Eye (tissue), 1 donor: Measurements from ENCODE around the gene TRIM59.

Source experiments
- DNase-seq: peaks from one replicate; pipeline ENCODE4 v3.0.0-alpha.2; 2015

TRIM59 gene, protein sequence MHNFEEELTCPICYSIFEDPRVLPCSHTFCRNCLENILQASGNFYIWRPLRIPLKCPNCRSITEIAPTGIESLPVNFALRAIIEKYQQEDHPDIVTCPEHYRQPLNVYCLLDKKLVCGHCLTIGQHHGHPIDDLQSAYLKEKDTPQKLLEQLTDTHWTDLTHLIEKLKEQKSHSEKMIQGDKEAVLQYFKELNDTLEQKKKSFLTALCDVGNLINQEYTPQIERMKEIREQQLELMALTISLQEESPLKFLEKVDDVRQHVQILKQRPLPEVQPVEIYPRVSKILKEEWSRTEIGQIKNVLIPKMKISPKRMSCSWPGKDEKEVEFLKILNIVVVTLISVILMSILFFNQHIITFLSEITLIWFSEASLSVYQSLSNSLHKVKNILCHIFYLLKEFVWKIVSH

DNA sequence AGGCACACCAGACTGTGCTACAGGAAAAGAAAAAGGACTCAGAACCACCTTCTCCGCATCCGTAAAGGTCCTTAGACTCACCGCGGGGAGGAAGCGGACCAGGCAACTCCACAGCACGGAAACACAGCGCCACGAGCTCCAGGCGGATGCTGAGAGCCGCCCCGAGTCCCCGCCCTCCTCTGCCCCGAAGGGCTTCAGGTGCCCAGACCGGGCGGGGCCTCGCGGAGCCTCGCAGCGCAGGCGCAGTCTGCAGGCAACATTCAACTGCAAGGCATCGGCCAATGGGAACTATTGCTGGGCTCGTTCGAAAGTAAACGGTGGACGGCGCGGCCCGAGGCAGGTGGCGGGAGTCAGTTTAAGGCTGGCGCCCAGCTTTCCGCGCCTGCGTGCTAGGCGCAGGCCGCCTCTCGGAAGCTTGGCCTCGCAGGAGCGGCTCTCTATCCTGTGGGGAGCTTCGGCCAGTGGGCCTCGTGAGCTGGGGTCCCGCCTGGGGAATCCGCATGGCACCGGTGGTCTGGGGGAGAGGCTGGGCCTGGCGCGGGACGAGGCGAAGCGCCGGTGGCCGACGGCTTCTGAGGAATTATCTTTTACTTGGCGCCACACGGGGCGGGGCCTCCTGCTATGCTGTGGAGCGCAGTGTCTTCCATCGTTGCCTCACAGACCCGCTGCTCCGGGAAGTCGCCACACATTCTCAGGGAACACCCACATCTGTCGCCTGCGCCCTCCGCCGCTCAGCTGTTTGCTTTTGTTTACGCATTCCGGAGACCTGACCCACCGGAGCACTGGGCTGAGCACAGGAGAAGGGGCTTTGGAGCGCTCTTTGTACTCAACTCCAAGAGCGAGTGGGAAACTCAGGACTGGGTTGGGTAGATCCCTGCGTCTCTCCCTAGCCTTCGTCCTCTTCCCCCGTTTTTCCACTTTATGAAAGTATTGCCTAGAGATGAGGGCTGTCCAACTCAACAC, at the start of gene TRIM59:
Gene TRIM59 (minus strand): TSS at position 151 of the 963 bp plus-strand sequence. CDS start 10,603 bp downstream, outside the sequence.
- peak; percentile 98 for DNase-seq

DNA sequence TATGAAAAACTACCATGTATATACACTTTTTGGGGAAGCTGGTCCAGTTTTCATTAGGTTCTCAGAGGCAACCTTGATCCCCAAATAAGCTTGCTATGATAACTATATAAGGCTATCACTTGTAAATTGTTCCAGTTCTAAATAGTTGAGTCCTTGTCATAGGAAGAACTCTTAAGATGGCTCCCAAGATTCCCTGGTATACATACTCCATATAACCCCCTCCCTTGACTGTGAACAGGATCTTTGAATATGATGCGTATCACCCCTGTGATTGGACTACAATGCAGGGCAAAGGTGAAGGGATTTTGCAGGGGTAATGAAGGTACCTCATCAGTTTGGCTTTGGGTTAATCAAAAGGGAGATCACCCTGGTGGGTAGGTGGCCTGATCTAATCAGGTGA, 48.6 kb upstream of the TRIM59 start:
- no peak for DNase-seq

DNA sequence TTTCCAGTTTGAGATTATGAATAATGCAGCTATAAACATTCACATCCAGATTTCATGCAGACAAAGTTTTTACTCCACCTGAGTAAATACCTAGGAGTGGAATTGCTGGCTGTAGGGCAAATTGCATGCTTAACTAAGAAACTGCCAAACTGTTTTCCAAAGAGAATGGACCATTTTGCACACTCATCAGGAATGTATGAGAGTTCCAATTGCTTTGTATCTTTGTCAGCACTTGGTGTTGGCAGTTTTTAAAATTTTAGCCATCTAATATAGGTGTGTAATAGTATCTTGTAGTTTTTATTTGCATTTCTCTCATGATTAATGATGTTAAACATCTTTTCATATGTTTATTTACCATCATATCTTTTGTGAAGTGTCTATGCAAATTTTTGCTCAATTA, 40.6 kb upstream of the TRIM59 start:
- no peak for DNase-seq

DNA sequence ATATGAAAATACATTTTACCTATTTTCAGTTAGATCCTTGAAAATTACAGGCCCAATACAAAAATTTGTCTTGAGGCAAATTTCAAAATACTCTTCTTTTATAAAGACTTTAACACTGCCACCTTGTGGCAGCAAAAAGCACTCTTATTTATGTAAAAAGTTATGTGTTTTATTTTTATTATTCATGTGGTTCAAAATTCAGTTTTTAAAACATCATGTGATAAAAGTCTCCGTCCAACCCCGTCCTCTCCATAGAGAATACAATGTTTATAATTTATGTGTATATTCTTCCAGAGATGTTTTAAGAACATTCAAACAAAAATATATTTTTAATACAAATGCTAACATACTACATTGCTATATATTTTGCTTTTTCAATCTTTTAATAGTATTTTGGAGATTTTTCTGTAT, 36.9 kb upstream of the TRIM59 start:
- DNase-seq, result peak; percentile 59

DNA sequence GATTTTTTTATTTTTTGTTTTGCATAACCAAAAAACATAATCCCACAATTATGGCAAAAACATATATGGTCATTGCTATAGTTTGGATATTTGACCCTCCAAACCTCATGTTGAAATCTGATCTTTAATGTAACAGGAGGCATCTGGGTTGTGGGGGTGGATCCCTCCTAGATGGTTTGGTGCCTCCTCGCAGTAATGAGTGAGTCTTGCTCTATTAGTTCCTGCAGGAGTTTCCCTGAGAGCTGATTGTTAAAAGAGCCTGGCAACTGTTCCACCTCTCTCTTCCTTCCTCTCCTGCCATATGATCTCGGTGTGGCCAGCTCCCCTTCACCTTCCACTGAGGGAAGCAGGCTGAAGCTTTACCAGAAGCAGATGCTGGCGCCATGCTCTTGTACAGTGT, 33.2 kb upstream of the TRIM59 start:
- no peak for DNase-seq

DNA sequence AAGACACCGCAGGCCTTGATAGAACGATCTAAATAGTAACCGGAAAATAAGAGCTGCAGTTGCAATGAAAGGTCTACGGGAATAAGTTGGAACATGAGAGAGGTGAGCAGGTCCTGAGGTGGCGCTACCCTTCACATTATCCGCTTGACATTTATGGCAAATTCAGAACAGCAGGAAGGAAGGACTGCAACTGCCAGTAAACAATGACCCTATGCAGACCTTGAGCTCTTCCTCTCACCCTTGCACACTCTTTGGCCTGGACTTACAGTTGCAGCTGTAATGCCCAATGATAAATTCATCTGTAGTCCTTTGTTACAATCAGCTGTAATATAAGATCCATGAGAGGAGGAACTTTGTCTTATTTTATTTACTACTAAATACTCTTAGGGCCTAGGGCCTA, 32.3 kb upstream of the TRIM59 start:
- DNase-seq, result no peak

DNA sequence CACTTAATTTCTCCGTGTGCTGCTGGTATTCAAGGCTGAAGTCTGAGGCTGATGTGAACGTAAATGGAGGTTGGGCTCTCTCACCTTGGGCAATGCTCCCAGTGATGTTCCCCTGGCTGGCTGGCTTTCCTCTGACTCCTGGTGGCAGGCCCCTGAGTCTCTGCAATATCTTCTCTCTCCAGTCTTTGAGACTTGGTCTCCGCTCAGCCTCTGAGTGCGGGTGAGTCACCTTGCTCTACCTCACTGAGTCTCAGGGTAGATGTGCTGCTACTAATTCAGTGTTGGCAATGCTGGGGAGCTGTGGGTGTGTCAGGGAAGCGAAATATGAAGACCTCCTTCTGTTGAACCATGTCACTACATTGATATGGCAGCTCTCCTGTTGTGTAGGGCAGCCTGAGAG, 31.3 kb upstream of the TRIM59 start:
- no peak for DNase-seq

DNA sequence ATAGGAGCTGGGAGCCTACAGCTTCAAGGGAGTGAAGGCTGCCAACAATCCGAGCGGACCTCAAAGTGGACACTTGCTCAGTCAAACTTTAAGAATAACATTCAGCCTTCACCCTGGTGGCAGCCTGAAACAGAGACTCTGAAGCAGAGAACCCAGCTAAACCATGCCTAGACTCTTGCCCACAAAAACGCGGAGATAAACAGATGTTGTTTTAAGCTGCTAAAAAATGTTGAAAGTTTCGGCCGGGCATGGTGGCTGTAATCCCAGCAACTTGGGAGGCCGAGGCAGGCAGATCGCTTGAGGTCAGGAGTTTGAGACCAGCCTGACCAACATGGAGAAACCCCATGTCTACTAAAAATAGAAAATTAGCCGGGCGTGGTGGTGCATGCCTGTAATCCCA, 29.8 kb upstream of the TRIM59 start:
- no peak for DNase-seq

DNA sequence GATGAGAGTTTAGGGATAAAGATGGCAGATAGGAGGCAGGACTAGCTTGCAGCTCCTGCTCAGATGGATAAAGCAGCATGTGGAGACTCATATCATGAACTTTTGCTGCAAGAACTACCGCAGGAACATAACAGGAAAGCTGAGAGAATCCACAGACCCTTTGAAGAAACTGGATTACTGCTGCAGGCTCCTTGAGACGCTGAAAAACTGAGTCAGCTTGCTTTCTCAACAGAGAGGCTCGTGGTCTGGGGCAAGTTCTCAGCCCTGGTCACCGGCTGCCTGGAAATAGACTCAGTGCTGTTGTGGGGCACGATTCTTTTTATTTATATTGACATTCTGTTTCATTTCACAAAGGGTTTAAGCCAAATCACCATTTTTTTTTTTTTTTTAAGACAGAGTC, 28.8 kb upstream of the TRIM59 start:
- no peak for DNase-seq

DNA sequence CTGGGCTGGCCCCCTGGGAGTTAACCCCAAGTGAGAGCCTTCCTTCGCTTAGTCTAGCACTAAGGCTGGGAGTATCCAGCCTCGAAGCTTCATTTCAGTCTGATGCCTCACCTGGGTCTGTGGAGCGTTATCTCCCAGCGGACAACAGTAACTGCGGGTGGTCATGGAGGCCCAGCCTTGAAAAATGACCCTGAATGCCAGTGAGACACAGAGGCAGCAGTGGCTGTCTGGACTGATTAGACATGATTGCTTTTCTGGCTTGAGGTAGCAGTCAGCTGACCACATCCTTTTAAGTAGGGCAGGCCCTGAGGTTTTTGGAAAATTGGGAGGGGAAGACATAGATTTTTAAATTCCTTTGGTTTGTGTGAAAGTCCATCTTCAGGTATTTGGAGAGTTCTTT, 28.2 kb upstream of the TRIM59 start:
- peak; percentile 59 for DNase-seq

DNA sequence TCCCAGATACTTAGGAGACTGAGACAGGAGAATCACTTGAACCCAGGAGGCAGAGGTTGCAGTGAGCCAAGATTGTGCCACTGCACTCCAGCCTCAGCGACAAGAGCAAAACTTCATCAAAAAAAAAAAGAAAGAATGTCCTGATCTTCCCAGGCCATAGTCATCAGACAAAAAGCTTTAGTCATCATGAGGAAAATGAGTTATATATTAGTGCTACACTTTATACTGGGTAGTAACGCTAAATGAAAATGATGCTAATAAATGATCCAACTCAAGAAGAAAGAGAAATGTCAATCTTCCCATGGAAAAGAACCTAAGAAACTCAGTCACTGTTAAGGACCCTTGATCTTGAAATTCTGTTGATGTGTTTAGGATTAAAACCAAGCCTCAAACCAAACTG, 26.3 kb upstream of the TRIM59 start:
- no peak for DNase-seq

DNA sequence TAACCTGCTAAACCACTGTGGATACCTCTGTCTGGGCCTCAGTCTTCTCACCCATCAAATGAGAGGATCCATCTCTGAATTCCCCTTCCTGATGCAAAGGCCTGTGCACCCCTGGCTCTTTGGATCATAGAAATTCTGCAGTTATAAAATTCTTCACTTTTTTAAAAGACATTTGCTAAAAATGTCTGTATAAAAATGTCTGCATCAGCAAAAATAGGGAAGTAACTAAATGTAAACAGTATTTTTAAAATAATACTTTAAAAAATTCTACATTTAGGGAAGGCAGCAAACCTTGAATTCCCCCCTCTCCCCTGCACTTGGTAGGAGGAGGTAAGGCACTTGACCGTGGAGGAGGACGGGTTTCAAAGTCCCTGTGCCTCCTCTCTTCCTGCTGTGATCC, 25.6 kb upstream of the TRIM59 start:
- DNase-seq, result no peak

DNA sequence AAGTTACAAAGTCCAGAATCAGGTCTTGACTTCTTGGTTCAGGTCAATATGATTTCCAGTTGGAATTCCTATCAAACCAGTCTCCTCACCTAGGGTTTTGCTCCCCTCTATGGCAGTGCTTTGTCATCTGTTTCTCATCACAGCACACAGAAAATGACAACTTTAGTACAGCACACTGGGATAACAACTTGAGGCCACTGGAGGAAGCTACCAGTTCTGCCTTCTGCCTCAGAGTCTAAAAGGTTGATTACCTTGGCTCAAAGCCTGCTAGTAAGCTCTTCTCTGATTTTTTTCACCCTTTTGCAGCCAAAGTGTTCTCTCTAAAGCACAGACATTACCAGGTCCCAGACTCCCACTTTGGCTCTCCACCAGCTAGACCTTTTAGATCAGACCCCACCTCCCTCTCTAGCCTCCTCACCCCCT, 24.8 kb upstream of the TRIM59 start:
- peak; percentile 17 for DNase-seq

DNA sequence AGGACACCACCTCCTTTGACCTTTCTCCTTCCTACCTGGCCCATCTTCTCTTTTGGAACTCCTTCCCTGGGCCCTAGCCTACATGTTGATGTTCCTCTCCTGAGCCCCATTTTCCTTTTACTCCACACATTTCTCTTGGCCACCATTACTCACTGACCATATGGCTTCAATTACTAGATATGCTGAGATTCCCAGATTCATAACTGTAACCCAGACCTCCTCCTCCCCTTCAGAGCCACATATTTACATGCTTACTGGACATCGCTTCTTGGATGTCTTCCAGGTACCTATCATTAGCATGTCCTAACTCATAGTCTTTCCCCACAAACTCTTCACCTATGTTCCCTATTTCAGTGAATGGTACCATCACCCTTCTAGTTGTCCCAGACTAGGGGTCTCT, 24.4 kb upstream of the TRIM59 start:
- DNase-seq, result peak; percentile 20

DNA sequence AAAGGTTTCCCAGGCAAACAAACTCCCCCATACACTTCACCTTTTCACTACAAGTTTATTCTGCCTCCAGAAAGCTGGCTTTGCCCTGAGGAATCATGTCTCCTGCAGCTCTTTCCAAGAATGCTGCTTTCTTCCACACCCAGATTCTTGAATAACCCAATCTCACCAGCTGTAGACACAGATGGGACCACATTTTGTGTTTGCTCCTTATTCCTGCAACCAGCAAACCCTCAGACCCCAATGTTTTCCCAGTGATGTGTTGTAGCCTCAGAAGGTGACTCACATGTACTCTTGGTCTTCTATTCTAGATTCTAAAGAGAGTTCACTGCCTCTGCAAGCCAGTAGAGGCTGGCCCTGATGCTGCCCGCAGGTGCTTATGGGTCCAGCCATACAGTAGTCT, 23.6 kb upstream of the TRIM59 start:
- no peak for DNase-seq

DNA sequence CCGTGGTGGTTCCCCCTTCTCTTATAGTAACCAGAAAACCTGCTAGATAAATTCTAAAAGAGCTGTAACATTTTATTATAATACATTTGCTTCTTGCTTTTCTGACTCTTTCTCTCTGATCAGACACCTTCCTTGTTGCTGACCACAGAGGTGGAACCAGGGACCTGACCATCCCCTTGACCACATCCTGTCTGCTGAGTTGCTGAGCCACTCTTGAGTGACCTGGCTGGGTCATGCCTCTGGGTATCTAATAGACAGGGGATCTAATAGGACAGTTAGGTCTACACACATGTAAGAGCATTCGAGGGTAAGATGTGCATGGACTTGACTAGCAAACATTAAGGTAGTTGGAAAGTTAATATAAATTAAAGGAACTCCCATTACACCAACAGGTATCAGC, 22.8 kb upstream of the TRIM59 start:
- no peak for DNase-seq

DNA sequence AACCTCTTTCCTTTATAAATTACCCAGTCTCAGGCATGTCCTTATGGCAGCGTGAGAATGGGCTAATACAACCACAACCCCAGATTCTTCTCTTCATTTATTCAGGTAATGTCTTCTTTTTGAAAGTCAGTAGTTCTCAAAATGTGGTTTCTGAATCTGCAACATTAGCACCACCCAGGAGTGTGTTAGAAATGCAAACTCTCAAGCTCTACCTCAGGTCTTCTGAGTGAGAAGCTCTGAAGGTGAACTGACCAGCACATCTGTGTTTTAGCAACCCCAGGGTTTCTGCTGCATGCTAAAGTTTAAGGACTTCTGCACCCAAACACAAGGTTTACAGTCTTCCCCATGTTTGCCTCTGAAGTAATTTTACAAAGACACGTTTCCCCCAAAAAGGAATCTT, 22.3 kb upstream of the TRIM59 start:
- no peak for DNase-seq

DNA sequence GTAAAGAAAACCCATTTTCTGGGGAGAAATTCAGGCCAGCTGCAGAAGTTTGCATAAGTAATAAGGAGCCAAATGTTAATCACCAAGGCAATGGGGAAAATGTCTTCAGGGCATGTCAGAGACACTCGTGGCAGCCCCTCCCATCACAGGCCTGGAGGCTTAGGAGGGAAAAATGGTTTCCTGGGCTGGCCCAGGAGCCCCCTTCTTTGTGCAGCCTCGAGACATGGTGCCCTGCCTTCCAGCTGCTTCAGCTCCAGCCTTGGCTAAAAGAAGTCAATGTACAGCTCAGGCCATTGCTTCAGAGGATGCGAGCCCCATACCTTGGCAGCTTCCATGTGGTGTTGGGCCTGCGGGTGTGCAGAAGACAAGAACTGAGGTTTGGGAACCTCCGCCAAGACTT, 20.6 kb upstream of the TRIM59 start:
- no peak for DNase-seq

DNA sequence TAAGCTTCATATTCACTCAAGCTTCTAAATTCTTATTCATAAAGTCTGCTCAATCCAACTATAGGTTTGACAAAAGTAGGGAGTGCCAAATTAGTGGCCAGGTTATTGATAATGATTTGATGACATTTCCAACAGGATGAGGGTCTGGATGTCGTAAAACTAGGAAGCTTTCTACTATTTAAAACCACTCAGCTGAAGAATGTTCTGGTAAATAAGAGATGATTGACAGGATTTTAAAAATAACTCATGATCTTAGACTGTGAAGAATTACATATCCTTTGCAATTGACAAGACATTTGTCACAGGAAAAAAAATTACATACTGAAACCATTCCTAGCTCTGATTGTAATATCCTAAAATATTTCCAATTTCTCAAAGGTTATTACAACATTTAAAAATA, 15.4 kb upstream of the TRIM59 start:
- no peak for DNase-seq

DNA sequence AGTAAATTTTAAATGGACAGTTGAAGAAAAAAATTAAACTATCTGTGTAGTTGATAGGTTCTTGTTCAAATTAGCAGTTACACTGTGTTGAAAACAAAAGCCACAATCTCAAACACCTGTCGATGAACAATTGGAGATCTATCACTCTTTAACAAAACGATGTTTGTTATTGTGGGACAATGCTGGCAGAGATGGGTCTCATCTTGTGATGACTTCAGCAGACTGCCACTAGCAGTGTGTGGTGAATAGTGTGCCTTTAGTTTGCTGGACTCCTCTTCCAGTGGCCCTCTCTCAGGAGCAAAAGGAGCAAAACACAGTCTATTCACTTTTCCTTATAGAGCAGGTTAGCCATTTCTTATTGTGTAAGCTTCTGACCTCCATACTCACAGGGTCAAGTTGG, 14.7 kb upstream of the TRIM59 start:
- DNase-seq, result no peak

DNA sequence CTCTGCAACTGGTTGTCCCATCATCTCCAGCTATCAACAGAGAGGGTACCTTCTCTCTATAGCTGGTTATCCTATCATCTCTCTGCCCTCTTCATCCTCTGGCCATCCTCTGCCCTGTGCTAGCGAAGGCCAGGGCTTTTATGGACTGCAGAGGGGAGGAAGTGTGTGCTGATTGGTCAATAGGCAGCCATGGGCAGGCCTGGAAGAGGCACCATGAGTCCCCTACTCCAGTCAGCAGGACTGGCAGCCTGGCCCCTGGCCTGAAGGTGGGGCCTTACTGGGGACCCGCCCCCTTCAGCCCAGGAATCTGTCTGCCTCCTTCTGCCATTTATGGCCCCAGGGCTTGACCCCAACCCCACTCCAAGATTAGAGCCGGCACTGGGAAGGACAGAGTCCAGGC, 10.4 kb upstream of the TRIM59 start:
- DNase-seq, result no peak

DNA sequence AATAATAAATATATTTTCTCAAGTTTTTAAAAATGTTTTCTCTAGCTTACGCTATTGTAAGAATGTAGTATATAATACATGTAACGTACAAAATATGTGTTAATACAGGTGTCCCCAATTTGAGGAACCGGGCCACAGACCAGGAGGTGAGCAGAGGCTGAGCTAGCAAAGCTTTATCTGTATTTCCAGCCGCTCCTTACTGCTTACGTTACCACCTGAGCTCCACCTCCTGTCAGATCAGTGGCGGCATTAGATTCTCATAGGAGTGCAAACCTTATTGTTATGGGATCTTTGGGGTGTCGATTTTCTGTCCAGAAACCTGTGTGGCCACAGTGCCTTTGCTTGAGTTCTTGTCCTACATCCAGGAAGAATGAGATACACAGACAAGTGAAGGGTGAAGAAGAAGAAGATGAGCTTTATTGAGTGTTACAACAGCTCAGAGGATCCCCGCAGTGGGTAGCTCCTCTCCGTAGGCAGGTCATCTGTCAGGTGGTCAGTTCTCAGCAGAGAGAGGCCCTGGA, 9.9 kb upstream of the TRIM59 start:
- DNase-seq, result no peak

DNA sequence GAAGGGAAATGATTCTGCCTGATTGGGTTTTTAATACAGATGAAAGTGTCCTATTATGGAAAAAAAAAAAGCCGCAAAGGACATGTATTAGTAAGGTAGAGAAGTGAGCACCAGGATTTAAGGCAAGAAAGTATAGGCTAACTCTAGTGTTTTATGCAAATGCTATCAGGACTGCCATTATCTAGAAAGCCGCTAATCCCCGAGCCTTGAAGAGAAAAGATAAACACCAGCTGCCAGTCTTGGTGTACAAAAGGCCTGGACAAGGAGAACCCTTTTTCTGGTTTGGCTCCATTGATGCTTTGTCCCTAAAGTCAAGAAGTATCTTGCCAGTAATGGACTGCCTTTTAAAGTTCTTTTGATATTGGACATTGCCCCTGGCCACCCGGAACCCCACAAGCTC, 8.6 kb upstream of the TRIM59 start:
- no peak for DNase-seq

DNA sequence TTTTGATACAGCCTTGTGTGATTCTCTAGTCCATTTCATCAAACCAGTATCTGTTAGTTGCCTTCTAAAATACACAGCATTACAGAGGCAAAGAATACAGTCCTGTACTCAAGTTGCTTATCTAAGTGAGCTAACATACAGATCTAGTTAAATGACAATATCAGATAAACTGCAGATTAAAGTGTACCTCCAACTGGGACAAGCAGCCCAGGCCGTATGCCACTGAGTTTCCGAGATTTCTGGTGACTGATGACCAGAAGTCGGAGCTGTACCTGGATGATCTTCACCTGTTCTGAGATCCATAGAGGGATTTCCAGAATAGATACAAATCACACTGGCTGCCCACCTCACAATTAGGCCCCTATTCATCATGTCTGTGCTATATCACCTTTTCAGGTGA, 6.3 kb upstream of the TRIM59 start:
- DNase-seq, result no peak
